ENCODE results near the gene NPHP3.

DNA sequence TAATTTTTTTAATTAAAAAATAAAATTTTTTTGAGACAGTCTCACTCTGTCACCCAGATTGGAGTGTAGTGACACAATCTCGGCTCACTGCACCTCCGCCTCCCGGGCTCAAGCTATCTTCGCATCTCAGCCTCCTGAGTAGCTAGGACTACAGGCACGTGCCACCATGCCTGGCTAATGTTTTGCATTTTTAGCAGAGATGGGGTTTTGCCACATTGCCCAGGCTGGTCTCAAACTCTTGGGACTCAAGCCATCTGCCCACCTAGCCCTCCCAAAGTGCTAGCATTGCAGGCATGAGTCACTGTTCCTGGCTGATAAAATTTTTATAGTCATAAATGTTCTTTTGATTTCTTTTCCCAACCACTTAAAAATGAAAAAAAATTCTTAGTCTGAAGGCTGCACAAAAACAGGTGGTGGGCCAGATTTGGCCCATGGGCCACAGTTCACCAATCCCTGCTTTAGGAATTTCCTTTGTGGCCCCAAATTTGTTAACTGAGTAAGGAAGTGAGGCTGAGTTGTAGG is 52.9 kb downstream of the NPHP3 start:
- no peak for TF ChIP-seq POLR2AphosphoS5 (IDR thresholded peaks at IDR 0.05; ENCODE audit: low read depth)
- TF ChIP-seq, protein P1, sequence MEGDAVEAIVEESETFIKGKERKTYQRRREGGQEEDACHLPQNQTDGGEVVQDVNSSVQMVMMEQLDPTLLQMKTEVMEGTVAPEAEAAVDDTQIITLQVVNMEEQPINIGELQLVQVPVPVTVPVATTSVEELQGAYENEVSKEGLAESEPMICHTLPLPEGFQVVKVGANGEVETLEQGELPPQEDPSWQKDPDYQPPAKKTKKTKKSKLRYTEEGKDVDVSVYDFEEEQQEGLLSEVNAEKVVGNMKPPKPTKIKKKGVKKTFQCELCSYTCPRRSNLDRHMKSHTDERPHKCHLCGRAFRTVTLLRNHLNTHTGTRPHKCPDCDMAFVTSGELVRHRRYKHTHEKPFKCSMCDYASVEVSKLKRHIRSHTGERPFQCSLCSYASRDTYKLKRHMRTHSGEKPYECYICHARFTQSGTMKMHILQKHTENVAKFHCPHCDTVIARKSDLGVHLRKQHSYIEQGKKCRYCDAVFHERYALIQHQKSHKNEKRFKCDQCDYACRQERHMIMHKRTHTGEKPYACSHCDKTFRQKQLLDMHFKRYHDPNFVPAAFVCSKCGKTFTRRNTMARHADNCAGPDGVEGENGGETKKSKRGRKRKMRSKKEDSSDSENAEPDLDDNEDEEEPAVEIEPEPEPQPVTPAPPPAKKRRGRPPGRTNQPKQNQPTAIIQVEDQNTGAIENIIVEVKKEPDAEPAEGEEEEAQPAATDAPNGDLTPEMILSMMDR (IDR thresholded peaks at IDR 0.05; ENCODE audit: insufficient read depth, low read length) = no peak
- TF ChIP-seq GABPA (IDR thresholded peaks at IDR 0.05; ENCODE audit: low read depth) = no peak
- TF ChIP-seq, protein P2, sequence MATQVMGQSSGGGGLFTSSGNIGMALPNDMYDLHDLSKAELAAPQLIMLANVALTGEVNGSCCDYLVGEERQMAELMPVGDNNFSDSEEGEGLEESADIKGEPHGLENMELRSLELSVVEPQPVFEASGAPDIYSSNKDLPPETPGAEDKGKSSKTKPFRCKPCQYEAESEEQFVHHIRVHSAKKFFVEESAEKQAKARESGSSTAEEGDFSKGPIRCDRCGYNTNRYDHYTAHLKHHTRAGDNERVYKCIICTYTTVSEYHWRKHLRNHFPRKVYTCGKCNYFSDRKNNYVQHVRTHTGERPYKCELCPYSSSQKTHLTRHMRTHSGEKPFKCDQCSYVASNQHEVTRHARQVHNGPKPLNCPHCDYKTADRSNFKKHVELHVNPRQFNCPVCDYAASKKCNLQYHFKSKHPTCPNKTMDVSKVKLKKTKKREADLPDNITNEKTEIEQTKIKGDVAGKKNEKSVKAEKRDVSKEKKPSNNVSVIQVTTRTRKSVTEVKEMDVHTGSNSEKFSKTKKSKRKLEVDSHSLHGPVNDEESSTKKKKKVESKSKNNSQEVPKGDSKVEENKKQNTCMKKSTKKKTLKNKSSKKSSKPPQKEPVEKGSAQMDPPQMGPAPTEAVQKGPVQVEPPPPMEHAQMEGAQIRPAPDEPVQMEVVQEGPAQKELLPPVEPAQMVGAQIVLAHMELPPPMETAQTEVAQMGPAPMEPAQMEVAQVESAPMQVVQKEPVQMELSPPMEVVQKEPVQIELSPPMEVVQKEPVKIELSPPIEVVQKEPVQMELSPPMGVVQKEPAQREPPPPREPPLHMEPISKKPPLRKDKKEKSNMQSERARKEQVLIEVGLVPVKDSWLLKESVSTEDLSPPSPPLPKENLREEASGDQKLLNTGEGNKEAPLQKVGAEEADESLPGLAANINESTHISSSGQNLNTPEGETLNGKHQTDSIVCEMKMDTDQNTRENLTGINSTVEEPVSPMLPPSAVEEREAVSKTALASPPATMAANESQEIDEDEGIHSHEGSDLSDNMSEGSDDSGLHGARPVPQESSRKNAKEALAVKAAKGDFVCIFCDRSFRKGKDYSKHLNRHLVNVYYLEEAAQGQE (IDR thresholded peaks at IDR 0.05; ENCODE audit: insufficient replicate concordance, low read depth) = no peak
